Skeletal muscle satellite cell (primary cell): ENCODE data around the gene TRABD2B.

Source experiments
- H3K27me3 ChIP-seq: 2 replicates; pipeline ENCODE4 v1.7.0; 2013; ENCODE audit warnings: low read length; ENCODE audit not compliant: control insufficient read depth, insufficient read depth
- H3K36me3 ChIP-seq: 2 replicates; pipeline ENCODE4 v1.7.0; 2013; ENCODE audit warnings: mild to moderate bottlenecking, control low read depth, low read length; ENCODE audit not compliant: insufficient read depth
- H3K4me1 ChIP-seq: 2 replicates; pipeline ENCODE4 v1.7.0; 2013; ENCODE audit warnings: low read length; ENCODE audit not compliant: control insufficient read depth, insufficient read depth
- H3K4me2 ChIP-seq: 2 replicates; pipeline ENCODE4 v1.7.0; 2013; ENCODE audit warnings: mild to moderate bottlenecking, low read length
- H3K4me3 ChIP-seq: 2 replicates; pipeline ENCODE4 v1.7.0; 2013; ENCODE audit warnings: low read length
- H3K9ac ChIP-seq: 2 replicates; pipeline ENCODE4 v1.7.0; 2013; ENCODE audit warnings: mild to moderate bottlenecking, low read depth, low read length, moderate library complexity
- H3K9me3 ChIP-seq: replicated peaks from 2 replicates; pipeline ENCODE4 v1.7.0; 2013; ENCODE audit warnings: mild to moderate bottlenecking, control low read depth, low read length

Gene TRABD2B

GRCh38 chr1:48018799-48019198 lies 21.6 kb upstream of the TRABD2B start:
- no peak overlapping the region for H3K4me3 ChIP-seq
- H3K9ac ChIP-seq = no peak overlapping the region
- no peaks in the 10 kb centered on the region for H3K9me3 ChIP-seq
- no peaks in the 10 kb centered on the region for H3K4me1 ChIP-seq
- no peaks in the 10 kb centered on the region for H3K27me3 ChIP-seq
- no peak overlapping the region for H3K4me2 ChIP-seq
- no peaks in the 10 kb centered on the region for H3K36me3 ChIP-seq

- no peaks in the 10 kb centered on the region for H3K36me3 ChIP-seq
- H3K9ac ChIP-seq = no peak overlapping the region
- H3K9me3 ChIP-seq = no peaks in the 10 kb centered on the region
- H3K4me1 ChIP-seq = no peaks in the 10 kb centered on the region
- no peak overlapping the region for H3K4me2 ChIP-seq
- peaks cover 3% of the 10 kb centered on the region for H3K27me3 ChIP-seq
- no peak overlapping the region for H3K4me3 ChIP-seq
Observed at GRCh38 chr1:48017716-48018115, 20.5 kb upstream of the TRABD2B start.

- Histone ChIP-seq H3K27me3 (peaks cover 3% of the 10 kb centered on the region), H3K9me3 (no peaks in the 10 kb centered on the region), H3K36me3 (no peaks in the 10 kb centered on the region), H3K4me1 (no peaks in the 10 kb centered on the region), H3K4me3 (no peak overlapping the region), H3K9ac (no peak overlapping the region), H3K4me2 (no peak overlapping the region)
Observed at GRCh38 chr1:48016515-48016914, 19.3 kb upstream of the TRABD2B start.

- H3K4me3 ChIP-seq = no peak overlapping the region
- no peaks in the 10 kb centered on the region for H3K4me1 ChIP-seq
- no peak overlapping the region for H3K4me2 ChIP-seq
- no peaks in the 10 kb centered on the region for H3K36me3 ChIP-seq
- H3K9ac ChIP-seq = no peak overlapping the region
- H3K9me3 ChIP-seq = no peaks in the 10 kb centered on the region
- peaks cover 3% of the 10 kb centered on the region for H3K27me3 ChIP-seq
Observed at GRCh38 chr1:48013270-48013669, 16.1 kb upstream of the TRABD2B start.

GRCh38 chr1:48007047-48007446 lies 9.9 kb upstream of the TRABD2B start:
- H3K9ac ChIP-seq = no peak overlapping the region
- no peaks in the 10 kb centered on the region for H3K9me3 ChIP-seq
- H3K4me2 ChIP-seq = no peak overlapping the region
- H3K4me1 ChIP-seq = no peaks in the 10 kb centered on the region
- H3K4me3 ChIP-seq = no peak overlapping the region
- H3K27me3 ChIP-seq = peaks cover 3% of the 10 kb centered on the region
- no peaks in the 10 kb centered on the region for H3K36me3 ChIP-seq

- no peak overlapping the region for H3K4me3 ChIP-seq
- no peaks in the 10 kb centered on the region for H3K4me1 ChIP-seq
- no peak overlapping the region for H3K4me2 ChIP-seq
- no peak overlapping the region for H3K9ac ChIP-seq
- H3K36me3 ChIP-seq = no peaks in the 10 kb centered on the region
- H3K9me3 ChIP-seq = no peaks in the 10 kb centered on the region
- H3K27me3 ChIP-seq = peaks cover 4% of the 10 kb centered on the region
Observed at GRCh38 chr1:48006264-48006663, 9.1 kb upstream of the TRABD2B start.

- Histone ChIP-seq H3K9me3 (no peaks in the 10 kb centered on the region), H3K4me2 (no peak overlapping the region), H3K4me3 (no peak overlapping the region), H3K9ac (no peak overlapping the region), H3K36me3 (no peaks in the 10 kb centered on the region), H3K27me3 (peaks cover 4% of the 10 kb centered on the region), H3K4me1 (no peaks in the 10 kb centered on the region)
Observed at GRCh38 chr1:48005253-48006117, 8.3 kb upstream of the TRABD2B start.

GRCh38 chr1:48003741-48004531 lies 6.8 kb upstream of the TRABD2B start:
- Histone ChIP-seq H3K27me3 (peaks cover 7% of the 10 kb centered on the region), H3K9ac (no peak overlapping the region), H3K4me2 (no peak overlapping the region), H3K4me3 (no peak overlapping the region), H3K36me3 (no peaks in the 10 kb centered on the region), H3K9me3 (no peaks in the 10 kb centered on the region), H3K4me1 (no peaks in the 10 kb centered on the region)

- Histone ChIP-seq H3K9ac (no peak overlapping the region), H3K4me1 (no peaks in the 10 kb centered on the region), H3K36me3 (no peaks in the 10 kb centered on the region), H3K4me3 (no peak overlapping the region), H3K27me3 (peaks cover 19% of the 10 kb centered on the region), H3K9me3 (no peaks in the 10 kb centered on the region), H3K4me2 (no peak overlapping the region)
Observed at GRCh38 chr1:48002142-48002541, 5.0 kb upstream of the TRABD2B start.

- no peaks in the 10 kb centered on the region for H3K4me1 ChIP-seq
- peaks cover 21% of the 10 kb centered on the region for H3K27me3 ChIP-seq
- H3K36me3 ChIP-seq = no peaks in the 10 kb centered on the region
- H3K4me3 ChIP-seq = no peak overlapping the region
- H3K4me2 ChIP-seq = no peak overlapping the region
- no peaks in the 10 kb centered on the region for H3K9me3 ChIP-seq
- no peak overlapping the region for H3K9ac ChIP-seq
Observed at GRCh38 chr1:48001696-48002095, 4.5 kb upstream of the TRABD2B start.

- no peak overlapping the region for H3K4me2 ChIP-seq
- no peaks in the 10 kb centered on the region for H3K9me3 ChIP-seq
- no peak overlapping the region for H3K9ac ChIP-seq
- peaks cover 29% of the 10 kb centered on the region for H3K27me3 ChIP-seq
- H3K4me3 ChIP-seq = no peak overlapping the region
- no peaks in the 10 kb centered on the region for H3K4me1 ChIP-seq
- H3K36me3 ChIP-seq = no peaks in the 10 kb centered on the region
Observed at GRCh38 chr1:48000883-48001282, 3.7 kb upstream of the TRABD2B start.
